K562 (cell line): ENCODE data around the gene STRN3. TPM values are rescaled to one million over a fixed set of nuclear protein-coding genes. Genes with fewer than 3 reads are reported as not detected.

Experiments
- ATAC-seq: fragments of 200-7000 bp; cut with Tn5 transposase; 3 replicates; pipeline ENCODE4 v1.9.1; 2020; ENCODE audit warnings: moderate library complexity
- BruUV-seq: library from RNA; stranded (reverse); fragments of 400-500 nt; replicated peaks from 2 replicates; lab custom pipeline; 2021; lab: Mats Ljungman, UMichigan
- CTCF ChIA-PET: fragments of 300-600 bp; formaldehyde crosslinking; extraction: SDS; loops from one replicate; lab custom pipeline; 2021; ENCODE audit warnings: low intra/inter-chr PET ratio; lab: Yijun Ruan, JAX
- POLR2A ChIA-PET: fragments of 300-600, 350-650 bp; sonication (Branson Sonifier 250); formaldehyde crosslinking; extraction: SDS; loops from one replicate; lab custom pipeline; 2021; ENCODE audit warnings: antibody characterized with exemption, inconsistent platforms; lab: Yijun Ruan, JAX
- DNase-seq, 4 experiments: peaks; one replicate each; pipeline versions ENCODE4 v3.0.0 to v3.0.0-alpha.2; 2011 to 2018; ENCODE audit warnings: low spot score in 3 of 4, mixed read lengths in 3 of 4; ENCODE audit errors: extremely low read depth in 1 of 4
- FAIRE-seq: peaks from 2 replicates; lab custom pipeline; 2011; peaks lifted over from hg19 to GRCh38; lab: Jason Lieb, UNC
- H2AFZ ChIP-seq: 2 replicates; pipeline ENCODE4 v1.6.0; 2011; ENCODE audit warnings: low read depth, low read length, control low read depth, inconsistent platforms
- H3K27ac ChIP-seq: fragments of 200-600 bp; 3 replicates; pipeline ENCODE4 v1.8.0; 2011; ENCODE audit warnings: low read depth, mild to moderate bottlenecking, control low read depth, inconsistent platforms, low read length, moderate library complexity, mixed read lengths; ENCODE audit errors: extremely low read depth
- H3K27me3 ChIP-seq, 2 experiments: fragments of 300-600 bp in 1 of 2; 2 replicates in 1 of 2; 3 replicates in 1 of 2; pipeline versions ENCODE4 v1.6.0 to v1.8.0; 2011; ENCODE audit warnings: inconsistent platforms in 2 of 2, low read length in 2 of 2, mild to moderate bottlenecking in 1 of 2, mixed read lengths in 1 of 2, moderate library complexity in 1 of 2; ENCODE audit not compliant: control insufficient read depth in 2 of 2, insufficient read depth in 2 of 2
- H3K36me3 ChIP-seq: fragments of 300-600 bp; 3 replicates; pipeline ENCODE4 v1.8.0; 2011; ENCODE audit warnings: mild to moderate bottlenecking, low read length, inconsistent platforms; ENCODE audit not compliant: control insufficient read depth, insufficient read depth
- H3K4me1 ChIP-seq, 2 experiments: fragments of 200-600 bp in 1 of 2; replicated peaks in 1 of 2; 2 replicates in 1 of 2; 3 replicates in 1 of 2; pipeline versions ENCODE4 v1.5.1 to v1.8.0; 2011; ENCODE audit warnings: inconsistent platforms in 2 of 2, low read length in 2 of 2, mild to moderate bottlenecking in 1 of 2, mixed read lengths in 1 of 2, moderate library complexity in 1 of 2; ENCODE audit not compliant: control insufficient read depth in 2 of 2, insufficient read depth in 2 of 2
- H3K4me2 ChIP-seq: 2 replicates; pipeline ENCODE4 v1.6.1; 2011; ENCODE audit warnings: low read length, control low read depth, inconsistent platforms, mixed read lengths; ENCODE audit not compliant: insufficient read depth
- H3K4me3 ChIP-seq: fragments of 200-600 bp; sonication (generic), shearing (Covaris generic); 2 replicates; pipeline ENCODE4 v1.5.1; 2016; ENCODE audit warnings: control low read depth, inconsistent platforms
- H3K79me2 ChIP-seq: fragments of 200-600 bp; 3 replicates; pipeline ENCODE4 v1.8.0; 2011; ENCODE audit warnings: low read length, inconsistent platforms; ENCODE audit not compliant: control insufficient read depth, insufficient read depth
- H3K9ac ChIP-seq, 2 experiments: 2 replicates each; pipeline versions ENCODE4 v1.6.0 to v1.6.1; 2011; ENCODE audit warnings: low read depth in 2 of 2, low read length in 2 of 2, control low read depth in 1 of 2, inconsistent platforms in 1 of 2, mild to moderate bottlenecking in 1 of 2, mixed read lengths in 1 of 2; ENCODE audit not compliant: insufficient read depth in 1 of 2
- H3K9me1 ChIP-seq: one replicate; pipeline ENCODE4 v1.6.0; 2011; ENCODE audit warnings: inconsistent platforms, mild to moderate bottlenecking, low read length, moderate library complexity; ENCODE audit not compliant: control insufficient read depth, insufficient read depth
- H3K9me3 ChIP-seq: replicated peaks from 2 replicates; pipeline ENCODE4 v1.5.1; 2011; ENCODE audit warnings: low read depth, low read length, inconsistent platforms; ENCODE audit not compliant: control insufficient read depth, insufficient read depth
- H4K20me1 ChIP-seq: replicated peaks from 2 replicates; pipeline ENCODE4 v1.6.1; 2011; ENCODE audit warnings: low read length, inconsistent platforms, mixed read lengths; ENCODE audit not compliant: control insufficient read depth, insufficient read depth
- HIVEP1 ChIP-seq: fragments of 250-450 bp; sonication (Bioruptor Pico); IDR thresholded peaks from 2 replicates; pipeline ENCODE4 v1.4.0; 2020; ENCODE audit warnings: mild to moderate bottlenecking
- MCM5 ChIP-seq: fragments of 450-650 bp; IDR thresholded peaks from 2 replicates; pipeline ENCODE4 v1.6.1; 2016; ENCODE audit warnings: low read depth
- RB1 ChIP-seq: fragments of 450-650 bp; IDR thresholded peaks from 2 replicates; pipeline ENCODE4 v1.6.1; 2017; ENCODE audit warnings: low read depth, mild to moderate bottlenecking
- SPI1 ChIP-seq: IDR thresholded peaks from 2 replicates; pipeline ENCODE4 v1.6.1; 2011; ENCODE audit warnings: low read depth, low read length, control low read depth, borderline replicate concordance
- STAT6 ChIP-seq: sonication (generic); formaldehyde crosslinking; IDR thresholded peaks from 2 replicates; pipeline ENCODE4 v1.8.1; 2023; ENCODE audit warnings: mild to moderate bottlenecking, missing genetic modification reagents
- ZNF699 ChIP-seq: fragments of 250-450 bp; sonication (Bioruptor Pico); IDR thresholded peaks from 2 replicates; pipeline ENCODE4 v1.8.0; 2021; ENCODE audit warnings: mild to moderate bottlenecking, moderate library complexity; ENCODE audit not compliant: insufficient replicate concordance
- ZNF740 ChIP-seq, 3 experiments: fragments of 200-800 bp in 1 of 3; sonication (Bioruptor generic) in 1 of 3; sonication (generic) in 1 of 3; formaldehyde crosslinking in 1 of 3; IDR thresholded peaks; 2 replicates each; pipeline versions ENCODE4 v1.6.1 to v1.8.0; 2016 to 2022; ENCODE audit warnings: mild to moderate bottlenecking in 2 of 3, missing compliant biosample characterization in 2 of 3, missing genetic modification characterization in 2 of 3, missing genetic modification reagents in 1 of 3
- WGBS: fragments of 100-300 bp; shearing (Covaris generic); methylation state at CpG from one replicate; pipeline ENCODE4 v1.1.6; 2016; ENCODE audit warnings: low coverage, mixed read lengths; ENCODE audit not compliant: insufficient coverage; ENCODE audit errors: missing lambda C conversion rate; 5-methylcytosine and 5-hydroxymethylcytosine counted together
- in situ Hi-C: fragments of 300-500 bp; cut with MboI; formaldehyde crosslinking; loops from 4 replicates; pipeline ENCODE4 v1.15.0; 2018; ENCODE audit warnings: inconsistent platforms, mixed read lengths
- intact Hi-C: fragments of 100-400 bp; cut with micrococcal nuclease; formaldehyde crosslinking; loops from 2 replicates; pipeline ENCODE4 v1.14.2; 2022
- polyA plus RNA-seq, 8 experiments: library from polyadenylated mRNA; depleted of rRNA in 4 of 8; stranded (reverse) in 5 of 8; unstranded in 3 of 8; fragments of >200 nt; fragmentation: Nextera tagmentation in 2 of 8; fragmentation: Illumina TruSeq in 1 of 8; extraction: Ambion mirVana in 2 of 8; extraction: Trizol in 1 of 8; gene quantifications; 2 replicates each; pipeline versions ENCODE4 v1.2.1 to v1.2.3, GENCODE V29; 2011 to 2014; ENCODE audit warnings: inconsistent platforms in 1 of 8, missing spikeins in 1 of 8
- total RNA-seq, 7 experiments: library from RNA; depleted of rRNA in 6 of 7; stranded (reverse); fragments of >200 nt in 6 of 7; fragmentation: Illumina TruSeq in 2 of 7; extraction: Trizol in 2 of 7; gene quantifications; 2 replicates each; pipeline versions ENCODE4 v1.2.1 to v1.2.3, GENCODE V29; 2011 to 2021; ENCODE audit warnings: low replicate concordance in 1 of 7
- TF ChIP-seq, protein P1 (sequence below): IDR thresholded peaks from 3 replicates; pipeline ENCODE4 v1.6.1; 2011; ENCODE audit warnings: borderline replicate concordance, mild to moderate bottlenecking; ENCODE audit not compliant: insufficient read length, insufficient read depth

The STRN3 gene
- total and polyA plus RNA-seq, 9 of the 15 experiments (the other 6 are each of a cell fraction or from before 2014, with no cell fraction given) = 5.9 to 29.1 (median 16.0) TPM

GRCh38 chr14:30883508-30884294, 142.5 kb downstream of the STRN3 start:
- H3K79me2 ChIP-seq = no peaks in the 10 kb centered on the region
- H3K27ac ChIP-seq = no peak overlapping the region
- peaks cover 0 to 6% of the 10 kb centered on the region in 2 experiments; a peak in 2 of 5 replicates for H3K4me1 ChIP-seq
- BruUV-seq = no TSS peak
- no peak overlapping the region for H3K4me3 ChIP-seq
- no peaks in the 10 kb centered on the region for H3K9me1 ChIP-seq
- CTCF ChIA-PET = interaction anchor here (0.6 kb wide), 1 partner anchor 859 kb away, joined by 3 read pairs; no protein-coding TSS in a partner anchor
- H3K9me3 ChIP-seq = no peaks in the 10 kb centered on the region
- intact Hi-C loops = no loop called here
- H4K20me1 ChIP-seq = no peaks in the 10 kb centered on the region
- ATAC-seq (no peak), FAIRE-seq (no peak), DNase-seq (no peak)
- no peaks in the 10 kb centered on the region for H3K27me3 ChIP-seq
- 76% methylated on average over 6 of the region's 6 CpGs for WGBS
- TF ChIP-seq ZNF740 (CRISPR knock-in tag; IDR thresholded peaks at IDR 0.05) (no peak), ZNF740 (tag; IDR thresholded peaks at IDR 0.05) (no peak), SPI1 (peak; percentile 62), STAT6 (CRISPR knock-in tag) (no peak), HIVEP1 (CRISPR knock-in tag) (no peak), RB1 (no peak), ZNF699 (CRISPR knock-in tag) (no peak), MCM5 (no peak)
- TF ChIP-seq, protein P1, sequence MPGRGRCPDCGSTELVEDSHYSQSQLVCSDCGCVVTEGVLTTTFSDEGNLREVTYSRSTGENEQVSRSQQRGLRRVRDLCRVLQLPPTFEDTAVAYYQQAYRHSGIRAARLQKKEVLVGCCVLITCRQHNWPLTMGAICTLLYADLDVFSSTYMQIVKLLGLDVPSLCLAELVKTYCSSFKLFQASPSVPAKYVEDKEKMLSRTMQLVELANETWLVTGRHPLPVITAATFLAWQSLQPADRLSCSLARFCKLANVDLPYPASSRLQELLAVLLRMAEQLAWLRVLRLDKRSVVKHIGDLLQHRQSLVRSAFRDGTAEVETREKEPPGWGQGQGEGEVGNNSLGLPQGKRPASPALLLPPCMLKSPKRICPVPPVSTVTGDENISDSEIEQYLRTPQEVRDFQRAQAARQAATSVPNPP = no peak
- H3K9ac ChIP-seq = no peak overlapping the region
- in situ Hi-C loops = no loop called here
- peaks cover 90% of the 10 kb centered on the region for H3K36me3 ChIP-seq
- H3K4me2 ChIP-seq = no peak overlapping the region
- H2AFZ ChIP-seq = no peak overlapping the region
- POLR2A ChIA-PET = interaction anchor here (0.6 to 1.0 kb wide), 2 partner anchors 22 to 33 kb away, joined by 3 to 4 read pairs; no protein-coding TSS in a partner anchor
